ENCODE measurements around the gene CAMKK2. TPM values are rescaled to one million over a fixed set of nuclear protein-coding genes. Genes with fewer than 3 reads are reported as not detected.
"Not testable (repeated sequence)": the region's sequence is repeated elsewhere in the genome, so short reads cannot be mapped to it uniquely, and the experiment has no call there.

CAMKK2 gene
- total and polyA plus RNA-seq, 2 of the 13 experiments (the other 11 are each of a cell fraction or from before 2014, with no cell fraction given), result 18.8 to 20.0 TPM

DNA sequence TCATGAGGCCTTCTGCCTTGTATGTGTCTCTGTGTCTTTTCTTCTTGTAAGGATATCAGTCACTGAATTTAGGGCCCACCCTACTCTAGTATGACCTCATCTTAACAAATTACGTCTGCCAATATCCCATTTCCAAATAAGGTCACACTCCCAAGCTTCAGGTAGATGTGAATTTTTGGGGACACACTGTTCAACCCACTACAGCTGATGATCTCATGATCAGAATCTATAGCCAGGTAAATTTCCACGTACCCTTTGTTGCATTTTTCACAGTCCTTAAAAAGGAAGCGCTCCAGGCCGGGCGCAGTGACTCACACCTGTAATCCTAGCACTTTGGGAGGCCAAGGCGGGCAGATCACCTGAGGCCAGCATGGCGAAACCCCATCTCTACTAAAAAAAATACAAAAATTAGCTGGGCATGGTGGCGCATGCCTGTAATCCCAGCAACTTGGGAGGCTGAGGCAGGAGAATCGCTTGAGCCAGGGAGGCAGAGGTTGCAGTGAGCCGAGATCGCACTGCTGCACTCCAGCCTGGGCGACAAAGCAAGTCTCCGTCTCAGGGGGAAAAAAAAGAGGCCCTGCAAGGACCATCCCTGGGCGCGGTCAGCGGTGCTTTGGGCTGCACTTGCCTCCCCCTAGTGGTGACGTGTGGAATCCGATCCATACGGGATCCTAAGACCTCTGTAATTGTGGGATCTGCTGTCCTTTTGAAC, 66.5 kb downstream of the CAMKK2 start (continued):
- TF ChIP-seq, protein P1, sequence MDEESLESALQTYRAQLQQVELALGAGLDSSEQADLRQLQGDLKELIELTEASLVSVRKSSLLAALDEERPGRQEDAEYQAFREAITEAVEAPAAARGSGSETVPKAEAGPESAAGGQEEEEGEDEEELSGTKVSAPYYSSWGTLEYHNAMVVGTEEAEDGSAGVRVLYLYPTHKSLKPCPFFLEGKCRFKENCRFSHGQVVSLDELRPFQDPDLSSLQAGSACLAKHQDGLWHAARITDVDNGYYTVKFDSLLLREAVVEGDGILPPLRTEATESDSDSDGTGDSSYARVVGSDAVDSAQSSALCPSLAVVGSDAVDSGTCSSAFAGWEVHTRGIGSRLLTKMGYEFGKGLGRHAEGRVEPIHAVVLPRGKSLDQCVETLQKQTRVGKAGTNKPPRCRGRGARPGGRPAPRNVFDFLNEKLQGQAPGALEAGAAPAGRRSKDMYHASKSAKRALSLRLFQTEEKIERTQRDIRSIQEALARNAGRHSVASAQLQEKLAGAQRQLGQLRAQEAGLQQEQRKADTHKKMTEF (CRISPR knock-in tag; IDR thresholded peaks at IDR 0.05), result peak; percentile 23; the same call in 1 of the 2 replicates
- TF ChIP-seq, protein P2, sequence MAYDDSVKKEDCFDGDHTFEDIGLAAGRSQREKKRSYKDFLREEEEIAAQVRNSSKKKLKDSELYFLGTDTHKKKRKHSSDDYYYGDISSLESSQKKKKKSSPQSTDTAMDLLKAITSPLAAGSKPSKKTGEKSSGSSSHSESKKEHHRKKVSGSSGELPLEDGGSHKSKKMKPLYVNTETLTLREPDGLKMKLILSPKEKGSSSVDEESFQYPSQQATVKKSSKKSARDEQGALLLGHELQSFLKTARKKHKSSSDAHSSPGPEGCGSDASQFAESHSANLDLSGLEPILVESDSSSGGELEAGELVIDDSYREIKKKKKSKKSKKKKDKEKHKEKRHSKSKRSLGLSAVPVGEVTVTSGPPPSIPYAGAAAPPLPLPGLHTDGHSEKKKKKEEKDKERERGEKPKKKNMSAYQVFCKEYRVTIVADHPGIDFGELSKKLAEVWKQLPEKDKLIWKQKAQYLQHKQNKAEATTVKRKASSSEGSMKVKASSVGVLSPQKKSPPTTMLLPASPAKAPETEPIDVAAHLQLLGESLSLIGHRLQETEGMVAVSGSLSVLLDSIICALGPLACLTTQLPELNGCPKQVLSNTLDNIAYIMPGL (CRISPR knock-in tag; IDR thresholded peaks at IDR 0.05; ENCODE audit: borderline replicate concordance in 1 of 2, low read depth in 1 of 2), result peak in 1 of 2 experiments; percentile 35; a peak in 1 of 4 replicates
- TF ChIP-seq RXRB (CRISPR knock-in tag; IDR thresholded peaks at IDR 0.05; ENCODE audit: borderline replicate concordance) (peak; percentile 36; the same call in 1 of the 2 replicates), TEAD3 (CRISPR knock-in tag; optimal IDR thresholded peaks at IDR 0.05; ENCODE audit: borderline replicate concordance) (peak; percentile 48), SOX6 (CRISPR knock-in tag; IDR thresholded peaks at IDR 0.05) (peak; percentile 25; the same call in 1 of the 2 replicates), THAP11 (CRISPR knock-in tag; IDR thresholded peaks at IDR 0.05) (0 out of 2 replicates have a peak, but pooled peaks have one; percentile 17), SAP130 (CRISPR knock-in tag; IDR thresholded peaks at IDR 0.05; ENCODE audit: low read depth) (0 out of 2 replicates have a peak, but pooled peaks have one; percentile 34), RXRA (CRISPR knock-in tag; IDR thresholded peaks at IDR 0.05) (peak; percentile 50; the same call in 1 of the 2 replicates), SP1 (CRISPR knock-in tag; IDR thresholded peaks at IDR 0.05) (peak; percentile 31; the same call in 1 of the 2 replicates), SMAD3 (CRISPR knock-in tag; IDR thresholded peaks at IDR 0.05) (0 out of 2 replicates have a peak, but pooled peaks have one; percentile 28), ZBTB7B (CRISPR knock-in tag; IDR thresholded peaks at IDR 0.05) (0 out of 2 replicates have a peak, but pooled peaks have one; percentile 39), XRCC5 (optimal IDR thresholded peaks at IDR 0.05; ENCODE audit: low read length) (peak; percentile 75), SMC3 (IDR thresholded peaks at IDR 0.05; ENCODE audit: low read length) (peak; percentile 53), ZNF605 (CRISPR knock-in tag; IDR thresholded peaks at IDR 0.05) (peak; percentile 55; the same call in 1 of the 2 replicates)
- not testable (repeated sequence) for TF ChIP-seq SOX6, SP1 (IDR thresholded peaks at IDR 0.05)
- TF ChIP-seq, protein P3, sequence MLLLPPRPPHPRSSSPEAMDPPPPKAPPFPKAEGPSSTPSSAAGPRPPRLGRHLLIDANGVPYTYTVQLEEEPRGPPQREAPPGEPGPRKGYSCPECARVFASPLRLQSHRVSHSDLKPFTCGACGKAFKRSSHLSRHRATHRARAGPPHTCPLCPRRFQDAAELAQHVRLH (CRISPR knock-in tag; IDR thresholded peaks at IDR 0.05; ENCODE audit: borderline replicate concordance, low read depth), result peak; percentile 28; the same call in 1 of the 2 replicates
- TF ChIP-seq, protein P4, sequence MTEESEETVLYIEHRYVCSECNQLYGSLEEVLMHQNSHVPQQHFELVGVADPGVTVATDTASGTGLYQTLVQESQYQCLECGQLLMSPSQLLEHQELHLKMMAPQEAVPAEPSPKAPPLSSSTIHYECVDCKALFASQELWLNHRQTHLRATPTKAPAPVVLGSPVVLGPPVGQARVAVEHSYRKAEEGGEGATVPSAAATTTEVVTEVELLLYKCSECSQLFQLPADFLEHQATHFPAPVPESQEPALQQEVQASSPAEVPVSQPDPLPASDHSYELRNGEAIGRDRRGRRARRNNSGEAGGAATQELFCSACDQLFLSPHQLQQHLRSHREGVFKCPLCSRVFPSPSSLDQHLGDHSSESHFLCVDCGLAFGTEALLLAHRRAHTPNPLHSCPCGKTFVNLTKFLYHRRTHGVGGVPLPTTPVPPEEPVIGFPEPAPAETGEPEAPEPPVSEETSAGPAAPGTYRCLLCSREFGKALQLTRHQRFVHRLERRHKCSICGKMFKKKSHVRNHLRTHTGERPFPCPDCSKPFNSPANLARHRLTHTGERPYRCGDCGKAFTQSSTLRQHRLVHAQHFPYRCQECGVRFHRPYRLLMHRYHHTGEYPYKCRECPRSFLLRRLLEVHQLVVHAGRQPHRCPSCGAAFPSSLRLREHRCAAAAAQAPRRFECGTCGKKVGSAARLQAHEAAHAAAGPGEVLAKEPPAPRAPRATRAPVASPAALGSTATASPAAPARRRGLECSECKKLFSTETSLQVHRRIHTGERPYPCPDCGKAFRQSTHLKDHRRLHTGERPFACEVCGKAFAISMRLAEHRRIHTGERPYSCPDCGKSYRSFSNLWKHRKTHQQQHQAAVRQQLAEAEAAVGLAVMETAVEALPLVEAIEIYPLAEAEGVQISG (CRISPR knock-in tag; IDR thresholded peaks at IDR 0.05), result 0 out of 2 replicates have a peak, but pooled peaks have one; percentile 22
- TF ChIP-seq, protein P5, sequence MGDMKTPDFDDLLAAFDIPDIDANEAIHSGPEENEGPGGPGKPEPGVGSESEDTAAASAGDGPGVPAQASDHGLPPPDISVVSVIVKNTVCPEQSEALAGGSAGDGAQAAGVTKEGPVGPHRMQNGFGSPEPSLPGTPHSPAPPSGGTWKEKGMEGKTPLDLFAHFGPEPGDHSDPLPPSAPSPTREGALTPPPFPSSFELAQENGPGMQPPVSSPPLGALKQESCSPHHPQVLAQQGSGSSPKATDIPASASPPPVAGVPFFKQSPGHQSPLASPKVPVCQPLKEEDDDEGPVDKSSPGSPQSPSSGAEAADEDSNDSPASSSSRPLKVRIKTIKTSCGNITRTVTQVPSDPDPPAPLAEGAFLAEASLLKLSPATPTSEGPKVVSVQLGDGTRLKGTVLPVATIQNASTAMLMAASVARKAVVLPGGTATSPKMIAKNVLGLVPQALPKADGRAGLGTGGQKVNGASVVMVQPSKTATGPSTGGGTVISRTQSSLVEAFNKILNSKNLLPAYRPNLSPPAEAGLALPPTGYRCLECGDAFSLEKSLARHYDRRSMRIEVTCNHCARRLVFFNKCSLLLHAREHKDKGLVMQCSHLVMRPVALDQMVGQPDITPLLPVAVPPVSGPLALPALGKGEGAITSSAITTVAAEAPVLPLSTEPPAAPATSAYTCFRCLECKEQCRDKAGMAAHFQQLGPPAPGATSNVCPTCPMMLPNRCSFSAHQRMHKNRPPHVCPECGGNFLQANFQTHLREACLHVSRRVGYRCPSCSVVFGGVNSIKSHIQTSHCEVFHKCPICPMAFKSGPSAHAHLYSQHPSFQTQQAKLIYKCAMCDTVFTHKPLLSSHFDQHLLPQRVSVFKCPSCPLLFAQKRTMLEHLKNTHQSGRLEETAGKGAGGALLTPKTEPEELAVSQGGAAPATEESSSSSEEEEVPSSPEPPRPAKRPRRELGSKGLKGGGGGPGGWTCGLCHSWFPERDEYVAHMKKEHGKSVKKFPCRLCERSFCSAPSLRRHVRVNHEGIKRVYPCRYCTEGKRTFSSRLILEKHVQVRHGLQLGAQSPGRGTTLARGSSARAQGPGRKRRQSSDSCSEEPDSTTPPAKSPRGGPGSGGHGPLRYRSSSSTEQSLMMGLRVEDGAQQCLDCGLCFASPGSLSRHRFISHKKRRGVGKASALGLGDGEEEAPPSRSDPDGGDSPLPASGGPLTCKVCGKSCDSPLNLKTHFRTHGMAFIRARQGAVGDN (CRISPR knock-in tag; IDR thresholded peaks at IDR 0.05), result peak; percentile 50
